OCI-LY3 (cell line): Measurements from ENCODE around the gene PAPOLB.

ENCODE experiments used
- H2AFZ ChIP-seq: fragments of 200-600, 300-600 bp; shearing (Covaris generic); 2 replicates; pipeline ENCODE4 v1.6.0; 2014; ENCODE audit warnings: antibody characterized with exemption, low read depth, low read length
- H3K27ac ChIP-seq: fragments of 200-600, 300-600 bp; sonication (generic); 2 replicates; pipeline ENCODE4 v1.5.1; 2014; ENCODE audit warnings: mild to moderate bottlenecking, low read length, moderate library complexity, mixed read lengths
- H3K27me3 ChIP-seq: fragments of 200-600, 300-600 bp; sonication (generic); 2 replicates; pipeline ENCODE4 v1.6.1; 2014; ENCODE audit warnings: low read depth, low read length, mixed read lengths
- H3K36me3 ChIP-seq: fragments of 200-600, 300-600 bp; sonication (generic); replicated peaks from 2 replicates; pipeline ENCODE3; 2014; ENCODE audit warnings: low read depth, low read length, mixed read lengths
- H3K4me1 ChIP-seq: fragments of 300-600, 200-600 bp; sonication (generic); 2 replicates; pipeline ENCODE4 v1.6.1; 2014; ENCODE audit warnings: low read length, mixed read lengths
- H3K4me2 ChIP-seq: fragments of 200-600, 300-600 bp; sonication (generic); 2 replicates; pipeline ENCODE4 v1.6.1; 2014; ENCODE audit warnings: low read length, mixed read lengths
- H3K4me3 ChIP-seq: fragments of 300-600, 200-600 bp; sonication (generic); 2 replicates; pipeline ENCODE4 v1.5.1; 2014; ENCODE audit warnings: antibody characterized with exemption, mild to moderate bottlenecking, low read length, moderate library complexity
- H3K79me2 ChIP-seq: fragments of 300-600, 200-600 bp; shearing (Covaris generic); 2 replicates; pipeline ENCODE4 v1.6.1; 2014; ENCODE audit warnings: mild to moderate bottlenecking, low read length, mixed read lengths
- H3K9ac ChIP-seq: fragments of 300-600, 200-600 bp; shearing (Covaris generic); 2 replicates; pipeline ENCODE4 v1.6.0; 2014; ENCODE audit warnings: mild to moderate bottlenecking, low read length, moderate library complexity
- H3K9me3 ChIP-seq: fragments of 200-600, 300-600 bp; shearing (Covaris generic); 2 replicates; pipeline ENCODE4 v1.6.1; 2014; ENCODE audit warnings: low read length, mixed read lengths; ENCODE audit not compliant: insufficient read depth
- H4K20me1 ChIP-seq: fragments of 200-600, 300-600 bp; sonication (generic); 2 replicates; pipeline ENCODE4 v1.6.1; 2016; ENCODE audit warnings: low read length, mixed read lengths; ENCODE audit not compliant: insufficient read depth
- EZH2phosphoT487 ChIP-seq: fragments of 200-600 bp; shearing (Covaris generic); IDR thresholded peaks from 2 replicates; pipeline ENCODE4 v1.6.1; 2018; ENCODE audit warnings: antibody characterized with exemption, mixed run types, low read depth
- TF ChIP-seq, protein P1 (sequence below): fragments of 200-600, 300-600 bp; sonication (generic); IDR thresholded peaks from 2 replicates; pipeline ENCODE4 v1.5.1; 2014; ENCODE audit warnings: antibody characterized with exemption, low read length, low read depth

Gene PAPOLB

DNA sequence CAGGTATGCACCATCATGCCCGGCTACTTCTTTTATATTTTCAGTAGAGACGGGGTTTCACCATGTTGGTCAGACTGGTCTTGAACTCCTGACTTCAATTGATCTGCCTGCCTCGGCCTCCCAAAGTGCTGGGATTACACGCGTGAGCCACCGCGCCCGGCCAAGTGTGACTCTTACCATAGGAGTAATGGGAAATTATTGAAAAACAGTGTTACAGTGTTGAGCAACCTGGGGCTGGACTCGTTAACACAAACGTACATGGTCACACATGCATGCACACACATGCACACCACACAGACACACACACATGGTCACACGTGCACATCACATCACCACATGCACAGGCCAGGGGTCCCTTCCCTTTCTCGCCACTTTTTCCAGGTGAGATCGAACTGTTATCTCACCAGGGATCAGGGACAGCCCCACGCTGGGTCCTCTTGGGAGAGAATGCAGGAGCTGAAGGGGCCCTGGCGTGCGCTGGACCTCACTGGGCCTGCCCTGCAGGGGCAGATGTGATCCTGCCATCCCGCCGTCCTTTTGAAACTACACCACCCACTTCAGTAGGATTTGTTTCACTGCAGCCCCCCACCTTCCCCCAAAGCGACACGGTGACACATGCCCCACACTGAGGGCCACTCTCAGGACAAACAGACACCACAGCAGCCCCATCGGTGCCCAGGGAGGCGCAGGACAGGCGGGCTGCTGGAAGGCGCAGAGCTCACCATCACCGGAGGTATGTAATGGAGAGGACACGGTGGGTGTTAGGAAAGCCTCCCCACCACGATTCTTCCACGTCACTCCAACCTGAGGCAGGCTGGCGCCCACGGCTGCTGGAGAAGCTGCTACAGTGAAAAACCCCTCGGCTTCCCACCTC is 11.5 kb upstream of the PAPOLB start:
- no peaks in the 10 kb centered on the region for H3K9me3 ChIP-seq
- H4K20me1 ChIP-seq, result no peaks in the 10 kb centered on the region
- no peaks in the 10 kb centered on the region for H3K79me2 ChIP-seq
- H3K4me2 ChIP-seq, result no peak overlapping the region
- H2AFZ ChIP-seq, result no peak overlapping the region
- H3K27ac ChIP-seq, result no peak overlapping the region
- no peaks in the 10 kb centered on the region for H3K36me3 ChIP-seq
- H3K27me3 ChIP-seq, result no peaks in the 10 kb centered on the region
- TF ChIP-seq, protein P1, sequence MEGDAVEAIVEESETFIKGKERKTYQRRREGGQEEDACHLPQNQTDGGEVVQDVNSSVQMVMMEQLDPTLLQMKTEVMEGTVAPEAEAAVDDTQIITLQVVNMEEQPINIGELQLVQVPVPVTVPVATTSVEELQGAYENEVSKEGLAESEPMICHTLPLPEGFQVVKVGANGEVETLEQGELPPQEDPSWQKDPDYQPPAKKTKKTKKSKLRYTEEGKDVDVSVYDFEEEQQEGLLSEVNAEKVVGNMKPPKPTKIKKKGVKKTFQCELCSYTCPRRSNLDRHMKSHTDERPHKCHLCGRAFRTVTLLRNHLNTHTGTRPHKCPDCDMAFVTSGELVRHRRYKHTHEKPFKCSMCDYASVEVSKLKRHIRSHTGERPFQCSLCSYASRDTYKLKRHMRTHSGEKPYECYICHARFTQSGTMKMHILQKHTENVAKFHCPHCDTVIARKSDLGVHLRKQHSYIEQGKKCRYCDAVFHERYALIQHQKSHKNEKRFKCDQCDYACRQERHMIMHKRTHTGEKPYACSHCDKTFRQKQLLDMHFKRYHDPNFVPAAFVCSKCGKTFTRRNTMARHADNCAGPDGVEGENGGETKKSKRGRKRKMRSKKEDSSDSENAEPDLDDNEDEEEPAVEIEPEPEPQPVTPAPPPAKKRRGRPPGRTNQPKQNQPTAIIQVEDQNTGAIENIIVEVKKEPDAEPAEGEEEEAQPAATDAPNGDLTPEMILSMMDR, result no peak
- TF ChIP-seq EZH2phosphoT487, result no peak
- H3K9ac ChIP-seq, result no peak overlapping the region
- H3K4me3 ChIP-seq, result no peak overlapping the region
- no peaks in the 10 kb centered on the region for H3K4me1 ChIP-seq

- Histone ChIP-seq H2AFZ (no peak overlapping the region), H4K20me1 (no peaks in the 10 kb centered on the region), H3K9ac (no peak overlapping the region), H3K27ac (no peak overlapping the region), H3K79me2 (no peaks in the 10 kb centered on the region), H3K36me3 (no peaks in the 10 kb centered on the region), H3K4me1 (no peaks in the 10 kb centered on the region), H3K27me3 (no peaks in the 10 kb centered on the region), H3K4me2 (no peak overlapping the region), H3K9me3 (no peaks in the 10 kb centered on the region), H3K4me3 (no peak overlapping the region)
- no peak for TF ChIP-seq EZH2phosphoT487
- TF ChIP-seq, protein P1, result no peak
These were observed 10.3 kb upstream of the PAPOLB start for GRCh38 chr7:4871930-4872675.

GRCh38 chr7:4871056-4871680 is 9.3 kb upstream of the PAPOLB start:
- no peak for TF ChIP-seq EZH2phosphoT487
- TF ChIP-seq, protein P1, result no peak
- Histone ChIP-seq H3K27ac (no peak overlapping the region), H3K36me3 (no peaks in the 10 kb centered on the region), H3K4me3 (no peak overlapping the region), H3K27me3 (no peaks in the 10 kb centered on the region), H3K4me2 (no peak overlapping the region), H3K9me3 (no peaks in the 10 kb centered on the region), H3K9ac (no peak overlapping the region), H4K20me1 (no peaks in the 10 kb centered on the region), H3K79me2 (no peaks in the 10 kb centered on the region), H3K4me1 (no peaks in the 10 kb centered on the region), H2AFZ (no peak overlapping the region)

- Histone ChIP-seq H4K20me1 (no peaks in the 10 kb centered on the region), H3K9me3 (no peaks in the 10 kb centered on the region), H3K4me3 (no peak overlapping the region), H3K79me2 (no peaks in the 10 kb centered on the region), H3K27me3 (no peaks in the 10 kb centered on the region), H3K9ac (no peak overlapping the region), H3K27ac (no peak overlapping the region), H3K4me2 (no peak overlapping the region), H3K4me1 (no peaks in the 10 kb centered on the region), H2AFZ (no peak overlapping the region), H3K36me3 (no peaks in the 10 kb centered on the region)
- TF ChIP-seq, protein P1, result no peak
- TF ChIP-seq EZH2phosphoT487, result no peak
These were observed 6.7 kb upstream of the PAPOLB start for GRCh38 chr7:4868493-4868892.
